DLD1 (cell line): Measurements from ENCODE around the gene MARCO.
"Not testable (repeated sequence)": the region's sequence is repeated elsewhere in the genome, so short reads cannot be mapped to it uniquely, and the experiment has no call there.

Experiments used
- in situ Hi-C: cut with HindIII; loops from 2 replicates; pipeline ENCODE4 v1.10.0; 2017; ENCODE audit warnings: low sequenced_read_pairs

MARCO gene

DNA sequence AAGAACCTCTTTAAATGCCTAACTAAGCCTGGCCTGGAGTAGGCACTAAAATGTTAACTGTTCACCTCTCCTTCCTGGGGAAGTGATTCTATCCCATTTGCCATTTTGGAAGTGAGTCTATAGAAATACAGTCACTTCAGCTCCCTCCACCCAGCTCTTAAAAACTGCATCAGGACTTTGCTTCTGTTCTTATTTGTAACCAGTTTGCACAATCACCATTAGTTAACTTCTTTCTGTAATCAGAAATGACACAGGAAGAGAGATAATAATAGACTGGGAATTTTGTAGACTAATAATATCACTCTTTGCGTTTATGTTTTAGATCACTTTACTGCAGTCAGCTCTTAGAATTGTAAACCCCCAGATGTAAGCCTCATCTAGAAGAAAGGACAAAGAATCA, 16.0 kb upstream of the MARCO start:
- in situ Hi-C loops, result no loop called here

DNA sequence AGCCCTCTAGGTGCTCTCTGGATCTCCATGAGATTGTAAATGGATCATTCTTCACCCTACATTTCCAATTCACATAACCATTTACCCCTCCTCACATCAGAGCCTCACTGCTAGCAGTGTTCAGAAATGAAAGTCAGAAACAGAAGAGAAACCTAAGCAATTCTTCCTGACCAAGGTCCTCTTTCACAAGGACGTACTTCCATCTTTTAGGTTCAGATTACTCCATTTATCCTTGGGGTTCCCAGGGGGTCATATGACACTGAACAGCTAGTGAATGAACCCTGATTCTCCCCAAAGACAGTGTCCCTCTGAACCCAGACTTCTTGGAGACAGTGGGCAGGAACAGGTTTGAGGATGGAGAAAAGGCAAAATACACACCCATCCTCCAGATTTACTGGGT, 12.9 kb upstream of the MARCO start:
- in situ Hi-C loops, result no loop called here

DNA sequence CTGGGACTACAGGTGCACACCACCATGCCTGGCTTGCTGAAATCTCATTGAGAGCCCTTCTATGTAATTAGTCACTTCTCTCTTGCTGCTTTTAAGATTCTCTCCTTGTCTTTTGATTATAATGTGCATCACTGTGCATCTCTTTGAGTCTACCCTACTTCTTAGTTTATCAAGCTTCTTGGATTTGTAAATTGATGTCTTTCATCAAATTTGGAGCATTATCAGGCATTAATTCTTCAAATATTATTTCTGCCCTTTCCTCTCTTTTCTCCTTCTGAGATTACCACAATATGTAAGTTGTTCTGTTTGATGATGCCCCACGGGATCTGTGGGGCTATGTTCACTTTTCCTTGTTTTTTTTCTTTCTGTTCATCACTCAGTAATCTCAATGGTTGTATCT, 9.0 kb upstream of the MARCO start:
- in situ Hi-C loops, result no loop called here

DNA sequence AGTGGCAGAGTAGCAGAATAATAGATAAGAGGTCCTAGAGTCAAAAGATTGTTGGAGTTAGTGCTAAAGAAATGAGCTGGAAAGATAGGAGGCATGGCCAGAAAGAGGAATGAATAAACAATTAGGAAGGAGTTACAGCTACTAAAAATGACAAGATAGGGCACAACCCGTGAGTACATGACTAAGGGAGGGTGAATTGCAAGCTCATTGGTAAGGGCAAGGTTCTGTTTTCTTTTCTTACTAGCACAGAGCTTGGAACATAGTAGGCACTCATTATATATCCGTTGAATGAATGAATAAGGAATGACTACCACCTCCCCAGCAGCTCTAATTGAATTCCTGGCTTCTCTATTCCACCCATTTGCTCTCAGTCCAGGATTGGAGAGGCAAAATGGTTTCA, 5.7 kb upstream of the MARCO start:
- in situ Hi-C loops, result no loop called here

DNA sequence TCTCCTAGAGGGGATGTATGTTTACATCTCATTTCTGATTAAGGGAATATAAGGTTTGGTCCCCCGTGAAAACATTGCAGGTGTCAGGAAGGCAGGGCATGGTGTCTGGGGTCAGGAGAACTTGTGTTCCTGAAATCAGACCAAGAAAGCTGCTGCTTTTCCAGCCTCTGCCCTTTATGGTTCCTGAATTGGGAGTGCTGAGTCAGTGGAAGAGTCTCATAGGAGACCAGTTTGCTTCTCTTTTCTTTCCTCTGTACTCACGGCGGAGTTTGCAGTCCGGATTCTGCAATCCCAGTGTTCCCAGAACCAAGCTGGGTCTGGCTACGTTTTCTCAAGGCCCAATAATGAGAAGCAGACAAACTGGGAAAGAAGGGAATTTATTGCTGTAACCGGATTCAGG, 5.1 kb upstream of the MARCO start:
- in situ Hi-C loops, result no loop called here

DNA sequence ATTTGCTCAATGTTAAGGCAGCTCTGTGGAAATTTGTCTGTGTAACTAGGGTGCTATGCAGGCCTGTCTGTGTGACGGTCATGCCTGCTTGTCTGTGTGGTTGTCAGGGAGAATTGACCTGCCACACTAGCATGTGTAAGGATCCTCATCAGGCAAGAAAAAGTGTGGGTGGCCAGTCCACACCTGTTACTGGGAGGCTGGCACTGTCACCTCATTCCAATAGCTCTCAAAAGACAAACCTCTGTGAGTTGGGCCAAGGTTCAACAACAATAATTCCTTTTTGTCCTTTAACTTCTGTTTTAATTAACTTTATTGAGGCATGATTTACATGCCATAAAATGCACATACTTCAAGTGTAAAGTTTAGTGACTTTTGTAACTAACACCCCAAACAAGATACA, 4.2 kb upstream of the MARCO start:
- in situ Hi-C loops, result no loop called here

DNA sequence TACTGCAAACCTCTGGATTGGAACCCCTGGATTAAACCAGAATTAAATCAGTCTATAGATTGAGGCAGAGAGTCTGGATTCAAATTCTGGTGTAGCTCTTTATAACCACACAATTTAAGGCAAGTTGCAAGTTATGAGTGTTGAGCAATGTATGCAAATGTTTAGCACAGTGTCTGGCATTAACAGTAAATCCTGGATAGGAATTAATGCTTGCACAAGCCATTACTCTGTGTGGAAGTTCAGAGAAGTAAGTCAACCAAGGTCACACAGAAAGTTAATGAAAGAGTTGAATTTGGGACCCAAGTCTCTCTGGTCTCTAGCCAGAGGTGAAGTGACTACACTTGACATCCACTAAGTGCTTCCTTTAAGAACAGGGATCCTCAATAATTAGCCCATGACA, 2.0 kb upstream of the MARCO start:
- in situ Hi-C loops, result no loop called here

DNA sequence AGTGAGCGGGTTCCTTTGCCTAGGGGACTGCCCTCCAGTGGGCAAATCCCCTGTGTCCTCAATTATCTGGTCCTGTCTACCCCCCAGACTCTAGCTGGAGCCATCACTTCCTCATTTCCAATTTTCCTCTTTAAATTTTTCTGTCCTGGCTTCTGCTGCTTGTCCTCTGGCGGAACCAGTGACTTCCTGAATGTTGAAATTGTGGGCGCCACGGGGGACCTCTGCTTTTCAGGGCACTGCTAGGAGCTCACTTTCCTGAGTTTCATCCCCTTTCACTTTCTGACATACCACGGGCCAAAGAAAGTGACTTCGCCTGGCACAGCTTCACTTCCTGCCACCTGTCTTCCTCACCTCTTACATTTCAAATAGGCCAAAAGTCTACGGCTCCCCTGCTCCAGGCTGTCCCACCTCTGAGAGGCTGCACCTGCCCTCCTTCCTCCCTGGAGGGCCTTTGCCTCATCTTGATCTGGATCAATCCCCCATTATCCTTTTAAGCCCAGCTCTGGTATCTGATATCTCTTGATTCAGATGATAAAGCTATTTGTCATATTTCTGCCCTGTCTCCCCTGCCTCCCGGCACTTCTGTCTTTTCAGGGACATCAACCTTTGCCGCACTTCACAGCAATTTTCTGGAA, 1.4 kb upstream of the MARCO start:
- in situ Hi-C loops, result no loop called here

DNA sequence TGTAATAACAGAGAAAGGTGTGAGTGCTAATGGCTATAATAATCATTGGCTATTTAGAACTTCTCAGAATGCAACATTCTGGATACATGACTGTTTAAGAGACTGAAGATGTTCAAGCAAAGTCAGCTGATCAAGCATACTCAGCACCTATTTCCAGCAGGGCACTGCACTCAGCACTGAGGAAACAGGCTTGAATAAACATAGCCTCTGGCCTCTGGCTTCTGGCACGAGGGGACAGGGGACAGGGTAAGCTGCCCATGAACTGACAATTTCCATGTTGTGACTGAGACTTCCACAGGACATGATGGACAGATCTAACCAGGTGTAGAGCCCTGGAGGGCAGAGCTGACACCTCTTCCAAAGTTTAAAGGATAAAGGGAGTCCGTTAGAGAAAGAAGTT, 1.3 kb downstream of the MARCO start:
- in situ Hi-C loops, result no loop called here

DNA sequence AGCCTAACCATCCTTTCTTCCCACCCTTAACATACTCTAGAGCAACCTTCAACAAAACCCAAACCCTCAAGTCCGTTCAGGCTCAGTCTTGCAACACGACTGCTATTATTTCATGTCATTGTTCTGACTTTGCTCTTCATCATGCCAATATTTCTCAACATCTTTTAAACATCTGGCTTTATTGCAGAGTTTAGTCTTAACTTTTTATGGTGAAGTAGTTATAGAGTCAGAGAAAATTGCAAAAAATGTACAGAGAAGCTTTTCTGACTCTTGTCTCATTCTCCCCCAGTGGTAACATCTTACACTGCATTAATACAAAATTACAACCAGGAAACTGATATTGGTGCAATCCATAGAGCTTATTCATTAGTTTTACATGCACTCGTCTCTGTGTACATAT, 3.9 kb downstream of the MARCO start:
- in situ Hi-C loops, result no loop called here

DNA sequence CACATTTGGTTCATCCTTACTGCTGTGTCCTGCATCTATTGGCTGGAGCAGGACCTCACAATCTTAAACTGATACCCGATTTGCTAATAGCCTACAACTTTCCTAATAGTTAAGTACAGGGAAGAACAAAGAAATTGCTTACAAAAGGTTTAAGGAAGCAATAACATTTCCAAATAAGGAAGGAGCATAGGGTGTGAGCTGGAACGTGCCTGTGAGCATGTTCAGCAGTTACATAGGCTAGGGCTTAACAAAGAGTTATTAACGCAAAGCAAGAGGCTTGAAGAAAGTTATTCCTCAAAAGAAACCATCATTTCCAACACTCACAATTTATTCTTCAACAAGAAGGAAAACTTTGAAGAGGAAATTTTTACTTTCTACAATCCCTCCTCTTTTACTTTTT, 6.3 kb downstream of the MARCO start:
- in situ Hi-C loops, result not testable (repeated sequence)

DNA sequence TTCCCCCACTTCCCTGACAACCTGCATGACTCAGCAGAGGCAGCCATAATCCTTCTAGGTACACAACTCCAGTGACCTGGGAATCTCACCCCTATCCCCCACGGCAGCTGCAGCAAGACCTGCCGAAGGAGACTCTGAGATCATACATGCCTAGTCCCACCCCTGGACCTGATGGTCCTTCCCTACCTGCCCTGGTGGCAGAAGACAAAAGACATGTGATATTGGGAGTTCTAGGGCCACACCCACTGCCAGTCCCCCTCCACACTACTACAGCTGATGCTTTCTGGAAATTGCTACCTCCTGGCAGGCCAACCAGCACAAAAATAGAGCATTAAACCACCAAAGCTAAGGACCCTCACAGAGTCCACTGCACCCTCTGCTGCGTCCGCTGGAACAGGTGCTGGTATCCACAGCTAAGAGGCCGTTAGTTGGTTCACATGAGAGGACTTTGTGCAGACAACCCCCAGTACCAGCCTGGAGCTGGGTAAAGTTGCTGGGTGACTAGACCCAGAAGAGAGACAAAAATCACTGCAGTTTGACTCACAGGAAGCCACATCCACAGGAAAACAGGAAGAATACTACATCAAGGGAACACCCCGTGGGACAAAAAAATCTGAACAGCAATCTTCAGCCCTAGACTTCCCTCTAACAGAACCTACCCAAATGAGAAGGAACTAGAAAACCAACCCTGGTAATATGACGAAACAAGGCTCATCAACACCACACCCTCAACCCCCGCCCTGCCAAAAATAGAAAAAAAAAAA, 12.5 kb downstream of the MARCO start:
- in situ Hi-C loops, result no loop called here

DNA sequence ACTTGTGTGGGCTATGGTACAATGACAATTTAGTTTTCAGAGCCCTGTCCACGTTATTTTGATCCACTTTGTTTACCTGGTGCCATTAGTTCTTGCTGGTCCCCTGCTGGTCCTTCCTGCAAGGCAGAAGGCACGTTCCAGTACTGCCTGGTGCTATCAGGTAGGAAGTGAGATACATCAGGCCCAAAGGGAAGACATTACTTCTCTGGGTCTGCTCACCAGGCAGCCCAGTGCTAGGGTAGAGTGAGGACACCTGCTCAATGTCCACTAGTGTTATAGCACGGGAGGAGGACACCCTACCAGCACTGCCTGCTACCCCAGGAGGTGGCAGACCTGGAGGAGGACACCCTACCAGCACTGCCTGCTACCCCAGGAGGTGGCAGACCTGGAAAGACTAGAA, 23.7 kb downstream of the MARCO start:
- in situ Hi-C loops, result no loop called here

DNA sequence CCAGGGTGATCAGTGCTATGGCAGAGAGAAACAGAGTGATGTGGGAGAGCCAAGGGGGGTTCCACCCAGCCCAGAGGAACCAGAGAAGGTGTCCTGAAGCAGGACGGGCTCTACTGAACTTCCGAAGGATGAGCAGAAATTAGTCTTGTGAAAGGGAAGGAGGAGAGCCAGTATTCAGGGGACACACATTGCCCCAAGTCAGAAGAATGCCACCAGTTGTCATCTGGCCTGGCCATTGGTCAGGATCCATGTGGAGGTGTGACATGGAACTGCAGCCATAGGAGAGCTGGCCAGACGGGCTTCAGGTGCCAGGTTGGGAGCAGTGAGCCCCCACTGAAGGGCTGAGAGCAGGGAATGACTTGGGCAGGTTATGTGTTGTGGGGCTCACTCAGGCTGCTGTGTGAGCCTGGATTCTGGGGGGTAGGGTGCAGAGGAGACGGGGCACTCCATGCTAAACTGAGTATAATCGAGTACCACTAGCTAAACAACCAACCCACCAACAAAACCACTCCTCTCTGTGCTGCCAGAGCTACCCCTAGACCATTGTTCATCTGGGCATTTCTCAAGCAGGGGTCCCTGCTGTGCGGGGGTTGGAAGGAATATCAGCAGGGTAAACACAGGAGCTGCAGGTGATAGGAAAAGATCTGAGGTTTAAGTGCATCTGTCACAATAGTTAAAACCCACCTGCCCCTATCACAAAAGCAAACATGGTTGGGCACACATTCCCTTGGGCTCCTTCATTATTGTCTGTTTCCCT, 25.3 kb downstream of the MARCO start:
- in situ Hi-C loops, result no loop called here

DNA sequence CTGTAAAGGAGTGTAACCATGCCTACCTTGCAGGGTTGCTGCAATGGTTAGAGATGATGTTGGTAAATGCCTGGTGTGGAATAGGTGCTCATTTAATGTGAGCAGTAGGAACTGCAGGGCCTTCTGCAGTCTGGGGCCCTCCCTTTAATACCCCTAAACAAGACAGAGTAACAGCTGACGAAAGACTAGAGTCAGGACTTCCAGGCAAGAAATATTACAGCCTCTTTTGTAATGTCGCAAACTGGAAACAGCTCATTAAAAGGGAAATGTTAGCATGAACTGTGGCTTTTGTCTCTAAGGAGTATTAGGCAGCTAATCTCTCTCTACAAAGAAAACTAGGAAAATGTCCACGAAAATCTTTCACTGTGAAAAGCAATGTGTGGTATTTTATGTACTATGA, 26.0 kb downstream of the MARCO start:
- in situ Hi-C loops, result no loop called here

DNA sequence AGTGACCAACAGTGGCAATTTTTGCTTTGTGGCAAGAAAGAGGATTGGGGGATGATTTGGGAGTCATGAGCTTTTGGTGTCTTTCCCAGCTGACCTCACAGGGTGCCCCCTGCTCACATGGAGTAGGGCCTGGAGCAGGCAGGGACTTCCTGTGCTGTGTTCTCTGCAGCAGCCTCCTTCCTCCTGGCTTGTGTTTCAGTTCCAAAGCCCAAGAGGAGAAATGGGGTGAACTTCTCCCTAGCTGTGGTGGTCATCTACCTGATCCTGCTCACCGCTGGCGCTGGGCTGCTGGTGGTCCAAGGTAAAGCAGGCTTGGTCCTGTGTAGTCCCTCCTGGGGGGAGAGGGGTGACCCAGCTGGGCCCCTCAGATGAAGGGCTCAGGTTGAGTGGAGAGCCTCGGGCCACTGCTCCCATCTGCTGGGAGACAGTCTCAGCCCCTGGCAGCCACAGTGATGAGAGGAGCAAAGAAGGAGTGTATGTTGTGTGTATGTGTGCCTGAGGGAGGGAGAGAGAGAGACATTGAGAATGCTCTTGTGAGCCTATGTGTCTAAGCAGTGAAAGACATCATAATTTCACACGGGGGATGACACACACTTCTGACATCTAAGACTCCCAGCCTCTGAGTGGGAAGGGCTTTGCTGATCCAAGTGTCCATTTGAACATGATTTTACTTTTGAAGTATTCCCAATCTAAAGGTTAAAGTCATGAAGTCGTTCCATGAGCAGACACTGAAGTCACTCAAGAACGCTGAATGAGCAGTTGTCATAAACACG, 27.2 kb downstream of the MARCO start:
- in situ Hi-C loops, result no loop called here

DNA sequence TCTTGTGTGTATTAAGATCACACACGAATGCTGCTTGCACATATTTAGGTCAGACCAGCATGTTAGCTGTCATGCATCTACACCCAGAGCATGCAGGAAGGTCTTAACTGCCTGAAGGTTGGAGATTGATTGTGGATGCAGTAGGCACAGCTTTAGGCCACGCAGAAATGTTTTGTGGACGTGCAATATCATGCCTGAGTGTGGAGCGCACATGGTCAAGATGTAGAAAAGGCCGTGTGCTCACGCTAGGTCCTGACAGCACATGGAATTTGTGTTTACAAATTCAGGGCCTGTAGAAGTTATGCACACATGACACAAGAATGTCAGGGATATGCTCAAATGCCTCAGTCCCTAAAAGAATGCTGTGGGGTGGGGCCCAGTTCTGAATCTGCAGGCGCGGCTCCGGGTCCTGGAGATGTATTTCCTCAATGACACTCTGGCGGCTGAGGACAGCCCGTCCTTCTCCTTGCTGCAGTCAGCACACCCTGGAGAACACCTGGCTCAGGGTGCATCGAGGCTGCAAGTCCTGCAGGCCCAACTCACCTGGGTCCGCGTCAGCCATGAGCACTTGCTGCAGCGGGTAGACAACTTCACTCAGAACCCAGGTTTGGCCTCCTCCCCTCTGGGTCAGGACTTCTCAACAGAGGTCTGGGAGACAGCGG, 27.9 kb downstream of the MARCO start:
- in situ Hi-C loops, result no loop called here

DNA sequence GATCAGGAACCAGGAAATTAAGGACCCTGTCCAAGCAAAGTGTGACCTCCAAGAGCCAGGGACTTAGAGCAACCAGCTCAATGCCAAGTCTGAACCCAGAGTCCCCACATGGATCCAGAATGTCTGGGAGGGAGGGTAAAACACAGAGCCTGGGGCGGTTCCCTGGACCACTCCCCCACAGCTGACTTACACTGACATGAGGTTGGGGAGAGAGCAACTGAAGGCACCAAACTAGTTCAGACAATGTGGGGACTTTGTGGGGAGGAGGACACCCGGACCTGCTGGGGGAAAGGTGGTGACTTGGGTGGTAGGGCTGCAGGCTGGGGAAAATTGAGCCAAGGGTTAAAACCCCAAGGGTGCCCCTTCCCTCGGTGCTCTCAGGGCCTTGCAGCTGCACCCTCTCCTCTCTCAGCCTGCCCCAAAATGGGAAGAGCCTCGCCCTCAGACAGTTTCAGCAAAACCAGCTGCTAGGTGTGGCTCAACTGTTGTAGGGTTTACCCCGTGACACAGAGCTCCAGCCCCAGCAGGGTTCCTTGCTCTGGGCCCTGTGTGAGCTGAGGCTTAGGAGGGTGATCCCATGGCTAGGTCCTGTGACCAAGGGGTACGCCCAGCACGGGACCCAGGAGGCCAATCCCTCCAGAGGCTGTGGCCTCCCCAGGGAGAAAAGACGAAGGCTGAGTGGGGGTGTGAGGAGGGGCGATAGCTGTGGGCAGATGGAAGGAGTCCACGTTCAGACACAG, 28.6 kb downstream of the MARCO start:
- in situ Hi-C loops, result no loop called here

DNA sequence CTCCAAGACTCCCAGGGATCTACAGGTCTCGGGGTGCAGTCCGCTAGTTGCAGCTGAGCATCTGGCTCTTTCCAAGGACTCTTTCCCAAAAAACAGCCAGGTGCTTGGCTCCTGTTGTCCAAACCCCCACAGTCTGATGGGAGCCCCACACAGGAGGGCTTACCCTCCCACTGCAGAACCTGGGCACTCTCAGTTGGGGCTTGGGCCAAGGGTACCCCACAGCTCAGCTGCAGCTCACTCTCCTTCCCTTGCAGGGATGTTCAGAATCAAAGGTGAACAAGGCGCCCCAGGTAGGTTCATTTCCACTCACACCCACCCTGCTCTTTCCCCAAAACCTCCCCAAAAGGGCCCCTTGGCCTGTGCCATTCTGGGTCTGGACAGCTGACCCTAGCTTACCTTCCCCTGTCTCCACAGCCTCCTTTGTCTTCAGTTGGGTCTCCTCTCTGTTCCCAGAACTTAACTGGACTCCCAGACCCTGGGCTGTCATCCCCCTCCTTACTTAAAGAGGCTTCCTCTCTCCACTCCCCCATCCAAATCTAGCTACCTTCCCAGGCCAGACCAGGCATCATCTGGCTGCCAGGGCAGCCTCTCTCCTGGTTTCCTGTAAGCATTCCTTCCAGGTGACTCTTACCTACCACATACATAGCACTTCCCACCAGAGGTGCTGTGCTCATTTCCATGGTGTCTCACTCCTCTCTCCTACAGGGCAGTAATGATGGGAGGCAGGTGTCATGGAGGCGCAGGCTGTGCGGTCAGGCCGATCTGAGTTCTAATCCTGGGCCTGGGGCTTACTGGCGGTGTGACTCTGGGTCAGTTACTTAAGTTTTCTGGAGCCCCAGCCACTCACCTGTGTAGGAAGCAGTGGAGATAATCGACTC, 29.5 kb downstream of the MARCO start:
- in situ Hi-C loops, result no loop called here
